Prostate gland (tissue), 2 donors: ENCODE results near the gene PROSER1.

ENCODE experiments used
- CTCF ChIP-seq, 4 experiments: fragments of 200-600 bp in 2 of 4; fragments of 450-650 bp in 2 of 4; sonication (generic) in 2 of 4; IDR thresholded peaks; 1 replicate in 3 of 4; 2 replicates in 1 of 4; pipeline ENCODE4 v1.5.1; 2016 to 2019; ENCODE audit warnings: antibody characterized with exemption in 4 of 4, mild to moderate bottlenecking in 2 of 4, moderate library complexity in 2 of 4
- POLR2A ChIP-seq: fragments of 450-650 bp; IDR thresholded peaks from one replicate; pipeline ENCODE4 v1.6.1; 2016; ENCODE audit warnings: antibody characterized with exemption, mild to moderate bottlenecking

GRCh38 chr13:38981096-38981495 is 56.8 kb downstream of the PROSER1 start:
- TF ChIP-seq CTCF (IDR thresholded peaks at IDR 0.05), result no peak
- TF ChIP-seq POLR2A, result no peak
